Measurements from ENCODE around the gene PDZK1IP1.

DNA sequence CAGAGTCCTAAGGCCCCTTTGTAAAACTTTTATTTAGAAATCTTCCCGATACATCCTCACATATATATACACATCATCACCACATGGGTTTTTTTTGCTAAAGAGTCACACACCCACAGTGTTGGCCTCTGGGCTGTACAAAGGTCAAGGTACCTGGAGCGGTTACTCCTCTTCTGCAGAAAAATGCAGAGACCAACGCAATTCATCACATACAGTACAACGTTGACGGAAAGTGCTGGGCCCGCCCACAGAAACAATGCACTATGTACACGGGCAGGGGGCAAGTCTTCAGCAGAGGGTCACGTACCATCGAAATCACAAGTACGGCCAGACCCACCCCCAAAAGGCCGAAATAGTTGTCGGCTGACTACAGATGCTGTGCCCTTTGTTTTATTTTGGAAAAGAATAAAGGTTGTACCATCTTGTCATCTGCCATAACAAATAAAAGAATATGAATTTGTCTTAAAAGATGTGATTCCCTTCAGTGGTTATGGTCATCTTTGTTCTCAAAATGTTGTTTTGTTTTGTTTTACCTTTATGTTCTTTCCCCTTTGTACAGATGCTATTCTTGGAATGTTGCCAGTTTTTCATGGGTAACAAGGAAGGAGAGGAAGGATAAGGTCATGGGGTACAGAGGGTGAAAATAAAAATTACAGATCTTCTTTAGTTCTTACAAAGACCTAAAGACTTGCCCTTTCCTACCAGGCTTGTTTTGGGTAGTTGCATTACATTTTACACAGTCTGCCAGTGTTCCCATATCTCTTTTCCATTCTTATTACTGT lies 26.6 kb upstream of the PDZK1IP1 start:
- TF ChIP-seq EZH2phosphoT487 (IDR thresholded peaks at IDR 0.05; ENCODE audit: insufficient read depth, low read depth) (no peak), EZH2 (IDR thresholded peaks at IDR 0.05; ENCODE audit: insufficient read depth, poor library complexity, severe bottlenecking) (no peak)

All from GM23248 (cell line).